ENCODE results near the gene ADARB2. TPM values are rescaled to one million over a fixed set of nuclear protein-coding genes. Genes with fewer than 3 reads are reported as not detected.

The ADARB2 gene
- total RNA-seq, 3 donors from 2014 or later (not counting 1 experiment from before 2014, with no cell fraction given): 0.27 to 0.78 (median 0.40) TPM

DNA sequence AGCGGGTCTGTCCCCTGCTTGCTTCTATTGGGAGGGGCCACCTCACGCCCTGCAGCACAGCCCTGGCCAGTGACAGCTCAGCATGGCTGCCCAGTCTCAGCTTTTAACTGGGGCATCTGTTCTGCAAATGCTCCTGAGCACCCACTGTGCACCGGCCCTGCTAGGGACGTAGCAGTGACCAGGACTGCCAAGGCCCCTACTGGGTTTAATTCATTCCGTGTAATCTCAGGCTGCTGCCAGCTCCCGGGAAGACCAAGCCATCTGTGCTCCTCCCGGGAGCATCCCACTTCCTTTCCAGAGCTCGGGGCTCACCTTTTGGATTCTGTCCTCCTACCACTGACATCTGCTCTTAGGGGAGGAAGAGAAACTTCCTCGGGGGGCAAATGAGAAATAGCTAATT is 85.2 kb downstream of the ADARB2 start:
- Histone ChIP-seq H3K4me3 (ENCODE audit: low read length) (no peak overlapping the region), H3K27ac (ENCODE audit: low read length) (no peak overlapping the region), H3K27me3 (ENCODE audit: control insufficient read depth, insufficient read depth, low read length) (no peaks in the 10 kb centered on the region), H3K4me1 (ENCODE audit: control insufficient read depth, insufficient read depth, low read length) (no peaks in the 10 kb centered on the region), H3K36me3 (ENCODE audit: control insufficient read depth, insufficient read depth, low read length) (no peaks in the 10 kb centered on the region), H3K9me3 (ENCODE audit: control insufficient read depth, insufficient read depth, low read length) (no peaks in the 10 kb centered on the region)
- 58% methylated on average over 7 of the region's 9 CpGs for WGBS (ENCODE audit: insufficient coverage)
- no peak overlapping the region for H3K4me3 Mint-ChIP-seq
- H3K36me3 Mint-ChIP-seq: no peaks in the 10 kb centered on the region
- DNase-seq (no peak), ATAC-seq (no peak)
- H3K27me3 Mint-ChIP-seq (ENCODE audit: low read depth in 2 of 2): peaks cover 0 to 2% of the 10 kb centered on the region in 2 donors
- no peak overlapping the region for H3K27ac Mint-ChIP-seq
- TF ChIP-seq, protein P1, sequence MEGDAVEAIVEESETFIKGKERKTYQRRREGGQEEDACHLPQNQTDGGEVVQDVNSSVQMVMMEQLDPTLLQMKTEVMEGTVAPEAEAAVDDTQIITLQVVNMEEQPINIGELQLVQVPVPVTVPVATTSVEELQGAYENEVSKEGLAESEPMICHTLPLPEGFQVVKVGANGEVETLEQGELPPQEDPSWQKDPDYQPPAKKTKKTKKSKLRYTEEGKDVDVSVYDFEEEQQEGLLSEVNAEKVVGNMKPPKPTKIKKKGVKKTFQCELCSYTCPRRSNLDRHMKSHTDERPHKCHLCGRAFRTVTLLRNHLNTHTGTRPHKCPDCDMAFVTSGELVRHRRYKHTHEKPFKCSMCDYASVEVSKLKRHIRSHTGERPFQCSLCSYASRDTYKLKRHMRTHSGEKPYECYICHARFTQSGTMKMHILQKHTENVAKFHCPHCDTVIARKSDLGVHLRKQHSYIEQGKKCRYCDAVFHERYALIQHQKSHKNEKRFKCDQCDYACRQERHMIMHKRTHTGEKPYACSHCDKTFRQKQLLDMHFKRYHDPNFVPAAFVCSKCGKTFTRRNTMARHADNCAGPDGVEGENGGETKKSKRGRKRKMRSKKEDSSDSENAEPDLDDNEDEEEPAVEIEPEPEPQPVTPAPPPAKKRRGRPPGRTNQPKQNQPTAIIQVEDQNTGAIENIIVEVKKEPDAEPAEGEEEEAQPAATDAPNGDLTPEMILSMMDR (IDR thresholded peaks at IDR 0.05): no peak
- no peaks in the 10 kb centered on the region for H3K4me1 Mint-ChIP-seq
- intact Hi-C loops (cut with micrococcal nuclease): no loop called here
- no peaks in the 10 kb centered on the region for H3K9me3 Mint-ChIP-seq

DNA sequence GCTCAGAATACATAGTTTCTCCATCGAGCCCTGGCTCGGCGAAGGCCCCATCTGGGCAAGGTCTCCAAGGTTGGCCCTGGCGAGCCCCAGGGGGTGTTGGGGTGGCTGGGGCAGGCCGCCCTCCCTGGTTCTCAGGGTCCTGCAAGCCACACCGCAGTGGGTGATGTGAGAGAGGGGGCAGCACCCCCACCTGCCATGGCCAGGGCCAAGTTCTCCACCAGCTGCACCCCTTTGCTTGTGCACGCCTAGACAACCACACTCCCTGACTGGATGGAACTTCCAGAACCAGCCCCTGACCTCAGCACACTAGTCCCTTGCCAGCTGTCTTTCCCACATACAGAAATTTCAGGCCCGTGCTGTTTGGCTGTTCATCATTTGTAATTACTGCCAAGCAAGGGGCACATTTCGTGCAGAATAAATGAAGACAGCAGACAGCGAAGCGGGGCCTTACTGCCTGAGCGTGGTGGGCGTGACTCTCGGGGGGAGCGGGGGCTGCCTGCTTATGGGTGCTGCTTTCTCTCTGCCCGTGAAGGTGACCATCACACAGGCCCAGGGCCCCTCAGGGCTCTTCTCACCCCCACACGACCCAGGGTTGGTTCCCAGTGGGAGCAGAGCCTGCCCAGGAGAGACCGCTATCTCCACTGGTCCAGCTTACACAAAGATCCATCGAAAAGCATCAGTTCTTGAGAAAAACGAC is 85.9 kb downstream of the ADARB2 start:
- DNase-seq (no peak), ATAC-seq (no peak)
- Histone ChIP-seq H3K36me3 (ENCODE audit: control insufficient read depth, insufficient read depth, low read length) (no peaks in the 10 kb centered on the region), H3K4me1 (ENCODE audit: control insufficient read depth, insufficient read depth, low read length) (no peaks in the 10 kb centered on the region), H3K27ac (ENCODE audit: low read length) (no peak overlapping the region), H3K4me3 (ENCODE audit: low read length) (no peak overlapping the region), H3K9me3 (ENCODE audit: control insufficient read depth, insufficient read depth, low read length) (no peaks in the 10 kb centered on the region), H3K27me3 (ENCODE audit: control insufficient read depth, insufficient read depth, low read length) (no peaks in the 10 kb centered on the region)
- Mint-ChIP-seq H3K4me1 (no peaks in the 10 kb centered on the region), H3K27me3 (ENCODE audit: low read depth in 2 of 2) (peaks cover 0 to 2% of the 10 kb centered on the region in 2 donors), H3K9me3 (no peaks in the 10 kb centered on the region), H3K4me3 (no peak overlapping the region), H3K27ac (no peak overlapping the region), H3K36me3 (no peaks in the 10 kb centered on the region)
- intact Hi-C loops (cut with micrococcal nuclease): no loop called here
- TF ChIP-seq, protein P1 (IDR thresholded peaks at IDR 0.05): no peak
- WGBS (ENCODE audit: insufficient coverage): 82% methylated on average over 19 of the region's 20 CpGs

DNA sequence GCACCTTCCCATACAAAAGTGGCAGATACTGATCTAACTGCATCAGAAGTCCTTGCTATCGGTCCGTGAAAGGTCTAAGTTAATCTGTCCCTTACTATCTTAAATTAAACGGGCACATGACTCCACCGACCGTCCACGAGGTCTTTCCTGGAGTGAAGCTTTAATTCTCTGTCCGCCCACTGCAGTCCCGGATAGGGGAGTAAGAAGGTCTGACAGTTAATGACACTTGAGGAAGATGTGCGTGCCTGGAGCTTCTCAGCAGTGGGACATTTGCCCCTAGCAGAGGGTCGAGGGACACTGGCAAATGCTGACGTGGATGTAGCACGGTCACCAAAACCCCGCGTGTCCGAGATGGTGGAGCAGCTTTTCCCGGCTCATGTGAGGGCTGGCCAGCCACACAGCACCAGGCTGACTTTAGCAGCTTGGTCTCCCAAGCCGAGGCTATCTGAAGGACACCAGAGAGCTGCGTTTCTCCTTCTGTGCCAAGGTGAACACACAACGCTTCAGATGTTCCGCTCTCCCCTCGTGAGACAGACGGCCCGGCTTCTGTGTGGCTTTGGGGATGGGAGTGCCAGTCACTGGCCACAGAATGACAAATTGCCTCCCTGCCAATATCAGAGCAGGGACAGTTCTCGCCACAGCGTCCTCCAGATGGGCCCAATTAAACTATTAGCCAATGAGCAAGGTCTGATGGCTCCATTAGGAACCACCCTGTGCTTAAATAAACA is 86.6 kb downstream of the ADARB2 start:
- Histone ChIP-seq H3K4me1 (ENCODE audit: control insufficient read depth, insufficient read depth, low read length) (no peaks in the 10 kb centered on the region), H3K27me3 (ENCODE audit: control insufficient read depth, insufficient read depth, low read length) (no peaks in the 10 kb centered on the region), H3K4me3 (ENCODE audit: low read length) (no peak overlapping the region), H3K9me3 (ENCODE audit: control insufficient read depth, insufficient read depth, low read length) (no peaks in the 10 kb centered on the region), H3K27ac (ENCODE audit: low read length) (no peak overlapping the region), H3K36me3 (ENCODE audit: control insufficient read depth, insufficient read depth, low read length) (no peaks in the 10 kb centered on the region)
- DNase-seq (no peak), ATAC-seq (no peak)
- 83% methylated on average over 25 of the region's 25 CpGs for WGBS (ENCODE audit: insufficient coverage)
- H3K4me1 Mint-ChIP-seq: no peaks in the 10 kb centered on the region
- no peaks in the 10 kb centered on the region for H3K9me3 Mint-ChIP-seq
- peaks cover 0 to 4% of the 10 kb centered on the region in 2 donors for H3K27me3 Mint-ChIP-seq (ENCODE audit: low read depth in 2 of 2)
- H3K36me3 Mint-ChIP-seq: no peaks in the 10 kb centered on the region
- H3K4me3 Mint-ChIP-seq: no peak overlapping the region
- TF ChIP-seq, protein P1 (IDR thresholded peaks at IDR 0.05): no peak
- intact Hi-C loops (cut with micrococcal nuclease): no loop called here
- no peak overlapping the region for H3K27ac Mint-ChIP-seq
